ENCODE results near the gene CPZ. TPM values are rescaled to one million over a fixed set of nuclear protein-coding genes. Genes with fewer than 3 reads are reported as not detected.

The CPZ gene
- total RNA-seq, 4 donors from 2014 or later = 2.3 to 7.5 (median 3.2) TPM; not detected in 1

- Histone ChIP-seq H3K27ac (no peak overlapping the region), H3K36me3 (no peaks in the 10 kb centered on the region), H3K4me3 (no peak overlapping the region), H3K9me3 (no peaks in the 10 kb centered on the region), H3K4me1 (no peaks in the 10 kb centered on the region), H3K27me3 (peaks cover 53% of the 10 kb centered on the region)
- TF ChIP-seq POLR2A (IDR thresholded peaks at IDR 0.05) (no peak), CTCF (IDR thresholded peaks at IDR 0.05) (no peak), POLR2AphosphoS5 (IDR thresholded peaks at IDR 0.05) (no peak), EP300 (IDR thresholded peaks at IDR 0.05) (no peak)
- ATAC-seq = no peak
- WGBS, 2 donors (ENCODE audit: low coverage in 1 of 2) = no CpG with 5 or more reads among the region's 9 CpGs
Observed at GRCh38 chr4:8644461-8644891, 51.9 kb downstream of the CPZ start.

- no peak for TF ChIP-seq POLR2A (IDR thresholded peaks at IDR 0.05)
- TF ChIP-seq POLR2AphosphoS5 (IDR thresholded peaks at IDR 0.05) = no peak
- TF ChIP-seq CTCF (IDR thresholded peaks at IDR 0.05) = no peak
- TF ChIP-seq EP300 (IDR thresholded peaks at IDR 0.05) = no peak
- Histone ChIP-seq H3K9me3 (no peaks in the 10 kb centered on the region), H3K27ac (no peak overlapping the region), H3K27me3 (peaks cover 53% of the 10 kb centered on the region), H3K36me3 (no peaks in the 10 kb centered on the region), H3K4me3 (no peak overlapping the region), H3K4me1 (no peaks in the 10 kb centered on the region)
- WGBS, 2 donors (ENCODE audit: low coverage in 1 of 2) = 83% methylated on average over 5 of the region's 22 CpGs; no CpG with 5 or more reads in 1 of the 2 donors
- no peak for ATAC-seq
Observed at GRCh38 chr4:8644966-8645752, 52.6 kb downstream of the CPZ start.

GRCh38 chr4:8645753-8646124 is 53.2 kb downstream of the CPZ start:
- ATAC-seq = no peak
- H3K4me3 ChIP-seq = no peak overlapping the region
- peaks cover 52% of the 10 kb centered on the region for H3K27me3 ChIP-seq
- H3K9me3 ChIP-seq = no peaks in the 10 kb centered on the region
- no peaks in the 10 kb centered on the region for H3K4me1 ChIP-seq
- no peaks in the 10 kb centered on the region for H3K36me3 ChIP-seq
- WGBS, 2 donors (ENCODE audit: low coverage in 1 of 2) = no CpG with 5 or more reads among the region's 16 CpGs
- TF ChIP-seq EP300 (IDR thresholded peaks at IDR 0.05) (no peak), CTCF (IDR thresholded peaks at IDR 0.05) (no peak), POLR2AphosphoS5 (IDR thresholded peaks at IDR 0.05) (no peak), POLR2A (IDR thresholded peaks at IDR 0.05) (no peak)
- no peak overlapping the region for H3K27ac ChIP-seq

- no peaks in the 10 kb centered on the region for H3K9me3 ChIP-seq
- H3K4me1 ChIP-seq = no peaks in the 10 kb centered on the region
- H3K27ac ChIP-seq = no peak overlapping the region
- H3K27me3 ChIP-seq = peaks cover 57% of the 10 kb centered on the region
- H3K4me3 ChIP-seq = no peak overlapping the region
- ATAC-seq = no peak
- TF ChIP-seq POLR2A (IDR thresholded peaks at IDR 0.05) (no peak), POLR2AphosphoS5 (IDR thresholded peaks at IDR 0.05) (no peak), EP300 (IDR thresholded peaks at IDR 0.05) (no peak), CTCF (IDR thresholded peaks at IDR 0.05) (no peak)
- H3K36me3 ChIP-seq = no peaks in the 10 kb centered on the region
- 79 to 89% methylated on average over 12 of the region's 36 CpGs for WGBS, 2 donors (ENCODE audit: low coverage in 1 of 2)
Observed at GRCh38 chr4:8646296-8647093, 53.9 kb downstream of the CPZ start.

Data from gastroesophageal sphincter (tissue), 4 donors.